K562 (cell line): ENCODE results near the gene C16orf74. TPM values are rescaled to one million over a fixed set of nuclear protein-coding genes. Genes with fewer than 3 reads are reported as not detected.

Experiments used
- ATAC-seq: fragments of 200-7000 bp; cut with Tn5 transposase; 3 replicates; pipeline ENCODE4 v1.9.1; 2020; ENCODE audit warnings: moderate library complexity
- BruUV-seq: library from RNA; stranded (reverse); fragments of 400-500 nt; replicated peaks from 2 replicates; lab custom pipeline; 2021; lab: Mats Ljungman, UMichigan
- CTCF ChIA-PET: fragments of 300-600 bp; formaldehyde crosslinking; extraction: SDS; loops from one replicate; lab custom pipeline; 2021; ENCODE audit warnings: low intra/inter-chr PET ratio; lab: Yijun Ruan, JAX
- POLR2A ChIA-PET: fragments of 300-600, 350-650 bp; sonication (Branson Sonifier 250); formaldehyde crosslinking; extraction: SDS; loops from one replicate; lab custom pipeline; 2021; ENCODE audit warnings: antibody characterized with exemption, inconsistent platforms; lab: Yijun Ruan, JAX
- DNase-seq, 4 experiments: peaks; one replicate each; pipeline versions ENCODE4 v3.0.0 to v3.0.0-alpha.2; 2011 to 2018; ENCODE audit warnings: low spot score in 3 of 4, mixed read lengths in 3 of 4; ENCODE audit errors: extremely low read depth in 1 of 4
- FAIRE-seq: peaks from 2 replicates; lab custom pipeline; 2011; peaks lifted over from hg19 to GRCh38; lab: Jason Lieb, UNC
- H2AFZ ChIP-seq: 2 replicates; pipeline ENCODE4 v1.6.0; 2011; ENCODE audit warnings: low read depth, low read length, control low read depth, inconsistent platforms
- H3K27ac ChIP-seq: fragments of 200-600 bp; 3 replicates; pipeline ENCODE4 v1.8.0; 2011; ENCODE audit warnings: low read depth, mild to moderate bottlenecking, control low read depth, inconsistent platforms, low read length, moderate library complexity, mixed read lengths; ENCODE audit errors: extremely low read depth
- H3K27me3 ChIP-seq, 2 experiments: fragments of 300-600 bp in 1 of 2; 2 replicates in 1 of 2; 3 replicates in 1 of 2; pipeline versions ENCODE4 v1.6.0 to v1.8.0; 2011; ENCODE audit warnings: inconsistent platforms in 2 of 2, low read length in 2 of 2, mild to moderate bottlenecking in 1 of 2, mixed read lengths in 1 of 2, moderate library complexity in 1 of 2; ENCODE audit not compliant: control insufficient read depth in 2 of 2, insufficient read depth in 2 of 2
- H3K36me3 ChIP-seq: fragments of 300-600 bp; 3 replicates; pipeline ENCODE4 v1.8.0; 2011; ENCODE audit warnings: mild to moderate bottlenecking, low read length, inconsistent platforms; ENCODE audit not compliant: control insufficient read depth, insufficient read depth
- H3K4me1 ChIP-seq, 2 experiments: fragments of 200-600 bp in 1 of 2; replicated peaks in 1 of 2; 2 replicates in 1 of 2; 3 replicates in 1 of 2; pipeline versions ENCODE4 v1.5.1 to v1.8.0; 2011; ENCODE audit warnings: inconsistent platforms in 2 of 2, low read length in 2 of 2, mild to moderate bottlenecking in 1 of 2, mixed read lengths in 1 of 2, moderate library complexity in 1 of 2; ENCODE audit not compliant: control insufficient read depth in 2 of 2, insufficient read depth in 2 of 2
- H3K4me2 ChIP-seq: 2 replicates; pipeline ENCODE4 v1.6.1; 2011; ENCODE audit warnings: low read length, control low read depth, inconsistent platforms, mixed read lengths; ENCODE audit not compliant: insufficient read depth
- H3K4me3 ChIP-seq: fragments of 200-600 bp; sonication (generic), shearing (Covaris generic); 2 replicates; pipeline ENCODE4 v1.5.1; 2016; ENCODE audit warnings: control low read depth, inconsistent platforms
- H3K79me2 ChIP-seq: fragments of 200-600 bp; 3 replicates; pipeline ENCODE4 v1.8.0; 2011; ENCODE audit warnings: low read length, inconsistent platforms; ENCODE audit not compliant: control insufficient read depth, insufficient read depth
- H3K9ac ChIP-seq, 2 experiments: 2 replicates each; pipeline versions ENCODE4 v1.6.0 to v1.6.1; 2011; ENCODE audit warnings: low read depth in 2 of 2, low read length in 2 of 2, control low read depth in 1 of 2, inconsistent platforms in 1 of 2, mild to moderate bottlenecking in 1 of 2, mixed read lengths in 1 of 2; ENCODE audit not compliant: insufficient read depth in 1 of 2
- H3K9me1 ChIP-seq: one replicate; pipeline ENCODE4 v1.6.0; 2011; ENCODE audit warnings: inconsistent platforms, mild to moderate bottlenecking, low read length, moderate library complexity; ENCODE audit not compliant: control insufficient read depth, insufficient read depth
- H3K9me3 ChIP-seq: replicated peaks from 2 replicates; pipeline ENCODE4 v1.5.1; 2011; ENCODE audit warnings: low read depth, low read length, inconsistent platforms; ENCODE audit not compliant: control insufficient read depth, insufficient read depth
- H4K20me1 ChIP-seq: replicated peaks from 2 replicates; pipeline ENCODE4 v1.6.1; 2011; ENCODE audit warnings: low read length, inconsistent platforms, mixed read lengths; ENCODE audit not compliant: control insufficient read depth, insufficient read depth
- CBX2 ChIP-seq: fragments of 200-600 bp; sonication (generic); IDR thresholded peaks from one replicate; pipeline ENCODE4 v1.6.1; 2012; ENCODE audit warnings: mild to moderate bottlenecking, low read length, inconsistent platforms; ENCODE audit not compliant: insufficient read depth, poor library complexity, severe bottlenecking
- FOSL1 ChIP-seq: fragments of 200-800 bp; sonication (Bioruptor generic); conservative IDR thresholded peaks from 2 replicates; pipeline ENCODE4 v1.6.1; 2016; ENCODE audit warnings: missing genetic modification characterization, missing compliant biosample characterization
- MTF1 ChIP-seq: fragments of 250-450 bp; sonication (Bioruptor Pico); IDR thresholded peaks from 2 replicates; pipeline ENCODE4 v1.9.0; 2021; ENCODE audit warnings: moderate library complexity, mild to moderate bottlenecking, inconsistent platforms, borderline replicate concordance
- WGBS: fragments of 100-300 bp; shearing (Covaris generic); methylation state at CpG from one replicate; pipeline ENCODE4 v1.1.6; 2016; ENCODE audit warnings: low coverage, mixed read lengths; ENCODE audit not compliant: insufficient coverage; ENCODE audit errors: missing lambda C conversion rate; 5-methylcytosine and 5-hydroxymethylcytosine counted together
- in situ Hi-C: fragments of 300-500 bp; cut with MboI; formaldehyde crosslinking; loops from 4 replicates; pipeline ENCODE4 v1.15.0; 2018; ENCODE audit warnings: inconsistent platforms, mixed read lengths
- intact Hi-C: fragments of 100-400 bp; cut with micrococcal nuclease; formaldehyde crosslinking; loops from 2 replicates; pipeline ENCODE4 v1.14.2; 2022
- polyA plus RNA-seq, 8 experiments: library from polyadenylated mRNA; depleted of rRNA in 4 of 8; stranded (reverse) in 5 of 8; unstranded in 3 of 8; fragments of >200 nt; fragmentation: Nextera tagmentation in 2 of 8; fragmentation: Illumina TruSeq in 1 of 8; extraction: Ambion mirVana in 2 of 8; extraction: Trizol in 1 of 8; gene quantifications; 2 replicates each; pipeline versions ENCODE4 v1.2.1 to v1.2.3, GENCODE V29; 2011 to 2014; ENCODE audit warnings: inconsistent platforms in 1 of 8, missing spikeins in 1 of 8
- total RNA-seq, 7 experiments: library from RNA; depleted of rRNA in 6 of 7; stranded (reverse); fragments of >200 nt in 6 of 7; fragmentation: Illumina TruSeq in 2 of 7; extraction: Trizol in 2 of 7; gene quantifications; 2 replicates each; pipeline versions ENCODE4 v1.2.1 to v1.2.3, GENCODE V29; 2011 to 2021; ENCODE audit warnings: low replicate concordance in 1 of 7

Gene C16orf74
- total and polyA plus RNA-seq, 9 of the 15 experiments (the other 6 are each of a cell fraction or from before 2014, with no cell fraction given): not detected

GRCh38 chr16:85762970-85763369 is 12.1 kb upstream of the C16orf74 start:
- Histone ChIP-seq H3K9ac (no peak overlapping the region; a peak in 1 of 4 replicates), H3K9me1 (no peaks in the 10 kb centered on the region), H3K4me1 (peaks cover 0 to 14% of the 10 kb centered on the region in 2 experiments; a peak in 3 of 5 replicates), H3K36me3 (no peaks in the 10 kb centered on the region), H2AFZ (no peak overlapping the region), H3K27ac (no peak overlapping the region), H4K20me1 (0 out of 2 replicates have a peak, but pooled peaks cover 4% of the 10 kb centered on the region), H3K79me2 (no peaks in the 10 kb centered on the region), H3K4me2 (no peak overlapping the region), H3K9me3 (no peaks in the 10 kb centered on the region), H3K27me3 (peaks cover 40 to 72% of the 10 kb centered on the region in 2 experiments), H3K4me3 (no peak overlapping the region)
- no peak for FAIRE-seq
- intact Hi-C loops (no loop called here), in situ Hi-C loops (no loop called here)
- 8% methylated on average over 11 of the region's 12 CpGs for WGBS
- CTCF ChIA-PET: no interaction called here
- DNase-seq: no peak
- ATAC-seq: no peak
- BruUV-seq: no TSS peak
- TF ChIP-seq CBX2 (peak; percentile 37), MTF1 (CRISPR knock-in tag) (no peak)
- POLR2A ChIA-PET: interaction anchor here (0.6 kb wide), 1 partner anchor 11 kb away, joined by 3 read pairs; no protein-coding TSS in a partner anchor

DNA sequence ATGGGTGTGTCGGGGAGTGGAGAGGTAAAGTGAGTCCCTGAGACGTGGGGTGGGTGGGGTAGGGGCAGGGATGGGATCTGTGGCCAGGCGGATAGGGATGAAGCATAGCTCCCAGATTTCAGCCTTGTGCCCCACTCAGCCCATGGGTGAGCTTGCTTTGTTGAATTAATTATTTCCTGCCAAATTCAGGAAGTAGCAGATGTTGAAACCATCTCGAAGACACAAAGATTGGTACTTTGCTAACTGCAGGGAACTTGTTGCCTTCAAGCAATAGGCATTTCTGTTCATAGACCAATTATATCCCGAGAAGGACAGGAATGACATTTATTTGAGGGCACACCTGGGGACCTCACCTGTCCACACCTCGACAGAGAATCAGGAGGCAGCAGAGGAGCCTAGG is 11.0 kb upstream of the C16orf74 start:
- Histone ChIP-seq H3K79me2 (no peaks in the 10 kb centered on the region), H3K27me3 (peaks cover 42 to 79% of the 10 kb centered on the region in 2 experiments), H3K36me3 (no peaks in the 10 kb centered on the region), H3K9me3 (no peaks in the 10 kb centered on the region), H3K9me1 (no peaks in the 10 kb centered on the region), H3K9ac (no peak overlapping the region), H3K4me2 (no peak overlapping the region), H3K4me3 (no peak overlapping the region), H4K20me1 (0 out of 2 replicates have a peak, but pooled peaks cover 4% of the 10 kb centered on the region), H2AFZ (no peak overlapping the region), H3K4me1 (peaks cover 0 to 10% of the 10 kb centered on the region in 2 experiments; a peak in 2 of 5 replicates), H3K27ac (no peak overlapping the region)
- ChIA-PET POLR2A (interaction anchor here (0.6 to 0.9 kb wide), 3 partner anchors 9 to 860 kb away, joined by 3 to 4 read pairs (median 4); no protein-coding TSS in a partner anchor), CTCF (no interaction called here)
- no peak for ATAC-seq
- no peak for TF ChIP-seq FOSL1 (tag)
- intact Hi-C loops: no loop called here
- no peak for FAIRE-seq
- 1% methylated on average over 5 of the region's 6 CpGs for WGBS
- BruUV-seq: no TSS peak
- no peak for DNase-seq
- in situ Hi-C loops: no loop called here
